ENCODE data around the gene PIEZO1. TPM values are rescaled to one million over a fixed set of nuclear protein-coding genes. Genes with fewer than 3 reads are reported as not detected.

PIEZO1 gene
- total RNA-seq, 2 donors from 2014 or later, result 156 to 202 TPM

DNA sequence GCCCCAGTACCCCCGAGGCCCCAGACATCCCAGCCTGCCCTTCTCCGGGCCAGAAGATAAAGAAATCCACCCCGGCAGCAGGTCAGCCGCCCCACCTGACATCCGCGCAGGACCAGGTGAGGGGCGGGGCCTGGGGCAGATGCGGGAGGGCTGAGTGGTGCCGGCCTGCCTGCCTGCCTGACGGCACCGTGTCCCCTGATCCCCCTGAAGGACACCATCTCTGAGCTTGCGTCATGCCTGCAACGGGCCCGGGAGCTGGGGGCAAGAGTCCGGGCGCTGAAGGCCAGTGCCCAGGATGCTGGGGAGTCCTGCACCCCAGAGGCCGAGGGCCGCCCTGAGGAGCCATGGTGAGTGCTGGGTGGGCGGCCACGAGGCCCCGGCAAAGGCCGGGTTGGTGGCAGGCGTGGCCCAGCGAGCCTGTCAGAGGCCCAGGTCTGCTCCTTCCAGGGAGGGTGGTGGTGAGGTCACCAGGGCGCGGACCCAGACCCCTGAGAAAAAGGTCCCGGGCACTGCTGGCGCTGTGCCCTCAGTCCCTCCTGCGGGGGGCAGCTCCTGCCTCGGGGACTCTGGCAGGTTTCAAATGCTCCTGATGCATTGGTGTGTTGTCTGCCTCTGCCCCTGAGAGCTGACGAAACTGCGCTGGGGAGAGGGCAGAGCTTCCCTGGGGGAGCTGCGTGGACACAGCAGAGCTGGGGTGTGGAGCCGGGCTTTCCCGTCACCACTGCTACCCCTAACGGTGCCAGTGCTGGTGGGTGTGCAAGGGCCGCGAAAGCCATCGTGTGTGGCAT lies 19.7 kb upstream of the PIEZO1 start:
- H3K4me1 ChIP-seq (replicated peaks), result peaks cover 5% of the 10 kb centered on the region
- H3K27ac ChIP-seq, result no peak overlapping the region
- no peaks in the 10 kb centered on the region for H3K36me3 ChIP-seq
- TF ChIP-seq POLR2A (IDR thresholded peaks at IDR 0.05) (no peak), POLR2AphosphoS5 (IDR thresholded peaks at IDR 0.05) (no peak)
- TF ChIP-seq, protein P1, sequence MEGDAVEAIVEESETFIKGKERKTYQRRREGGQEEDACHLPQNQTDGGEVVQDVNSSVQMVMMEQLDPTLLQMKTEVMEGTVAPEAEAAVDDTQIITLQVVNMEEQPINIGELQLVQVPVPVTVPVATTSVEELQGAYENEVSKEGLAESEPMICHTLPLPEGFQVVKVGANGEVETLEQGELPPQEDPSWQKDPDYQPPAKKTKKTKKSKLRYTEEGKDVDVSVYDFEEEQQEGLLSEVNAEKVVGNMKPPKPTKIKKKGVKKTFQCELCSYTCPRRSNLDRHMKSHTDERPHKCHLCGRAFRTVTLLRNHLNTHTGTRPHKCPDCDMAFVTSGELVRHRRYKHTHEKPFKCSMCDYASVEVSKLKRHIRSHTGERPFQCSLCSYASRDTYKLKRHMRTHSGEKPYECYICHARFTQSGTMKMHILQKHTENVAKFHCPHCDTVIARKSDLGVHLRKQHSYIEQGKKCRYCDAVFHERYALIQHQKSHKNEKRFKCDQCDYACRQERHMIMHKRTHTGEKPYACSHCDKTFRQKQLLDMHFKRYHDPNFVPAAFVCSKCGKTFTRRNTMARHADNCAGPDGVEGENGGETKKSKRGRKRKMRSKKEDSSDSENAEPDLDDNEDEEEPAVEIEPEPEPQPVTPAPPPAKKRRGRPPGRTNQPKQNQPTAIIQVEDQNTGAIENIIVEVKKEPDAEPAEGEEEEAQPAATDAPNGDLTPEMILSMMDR (IDR thresholded peaks at IDR 0.05), result no peak
- no peaks in the 10 kb centered on the region for H3K9me3 ChIP-seq
- 24% methylated on average over 34 of the region's 39 CpGs for WGBS
- no peaks in the 10 kb centered on the region for H3K27me3 ChIP-seq (replicated peaks; ENCODE audit: insufficient read depth)
- no peak overlapping the region for H3K4me3 ChIP-seq
- intact Hi-C loops (cut with DNase I), result no loop called here
- DNase-seq (ENCODE audit: low spot score), result no peak

DNA sequence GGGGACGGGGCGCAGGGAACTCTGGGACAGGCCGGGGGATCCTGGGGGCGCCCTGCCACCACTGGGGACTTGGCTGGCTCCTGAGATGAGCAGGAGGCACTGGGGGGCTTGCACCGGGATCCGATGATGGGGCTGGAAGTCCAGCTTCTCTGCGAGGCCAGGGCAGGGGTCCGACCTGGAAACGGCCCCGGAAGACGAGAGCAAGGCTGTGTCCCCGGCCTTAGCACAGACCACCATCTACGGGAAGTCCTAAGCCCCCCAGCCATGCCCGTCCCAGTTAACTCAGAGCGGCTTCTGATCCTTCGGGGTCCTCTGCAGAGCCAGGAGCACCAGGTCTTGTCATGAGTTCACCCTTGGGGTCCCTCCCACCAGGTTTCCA lies 19.1 kb upstream of the PIEZO1 start:
- WGBS, result 9% methylated on average over 12 of the region's 16 CpGs
- H3K36me3 ChIP-seq, result no peaks in the 10 kb centered on the region
- DNase-seq (ENCODE audit: low spot score), result no peak
- TF ChIP-seq, protein P1 (IDR thresholded peaks at IDR 0.05), result no peak
- TF ChIP-seq POLR2AphosphoS5 (IDR thresholded peaks at IDR 0.05) (no peak), POLR2A (IDR thresholded peaks at IDR 0.05) (no peak)
- no peaks in the 10 kb centered on the region for H3K27me3 ChIP-seq (replicated peaks; ENCODE audit: insufficient read depth)
- peak overlapping the region; percentile 52 to 63 for H3K4me3 ChIP-seq
- intact Hi-C loops (cut with DNase I), result no loop called here
- H3K4me1 ChIP-seq (replicated peaks), result peaks cover 5% of the 10 kb centered on the region
- no peak overlapping the region for H3K27ac ChIP-seq
- no peaks in the 10 kb centered on the region for H3K9me3 ChIP-seq

DNA sequence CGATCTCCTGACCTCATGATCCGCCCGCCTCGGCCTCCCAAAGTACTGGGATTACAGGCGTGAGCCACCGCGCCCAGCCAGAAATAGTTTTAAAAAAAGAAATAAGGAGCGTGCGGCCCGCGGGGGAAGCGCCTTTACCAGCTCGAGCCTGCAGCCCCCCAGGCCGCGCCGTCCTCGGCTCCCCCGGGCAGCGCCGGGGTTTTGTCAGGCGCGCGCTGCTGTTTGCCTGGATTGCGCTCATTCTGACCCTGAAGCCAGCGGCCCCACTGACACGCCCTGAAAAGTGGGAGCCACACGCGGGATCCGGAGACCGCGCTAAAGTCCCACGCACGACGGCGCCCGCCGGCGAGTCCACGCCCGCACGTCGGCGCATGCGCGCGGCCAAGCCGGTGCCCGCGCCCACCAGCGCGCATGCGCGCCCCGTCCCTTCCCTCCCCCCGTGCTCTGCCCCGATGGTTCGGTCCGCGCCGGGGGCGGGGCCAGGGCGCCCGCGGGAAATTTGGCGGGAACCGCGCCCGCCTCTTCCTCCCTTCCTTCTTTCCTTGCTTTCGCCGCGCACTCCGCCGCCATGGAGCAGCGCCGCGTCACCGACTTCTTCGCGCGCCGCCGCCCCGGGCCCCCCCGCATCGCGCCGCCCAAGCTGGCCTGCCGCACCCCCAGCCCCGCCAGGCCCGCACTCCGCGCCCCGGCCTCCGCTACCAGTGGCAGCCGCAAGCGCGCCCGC lies 18.4 kb upstream of the PIEZO1 start, which contains the start of gene CDT1:
Gene CDT1, plus strand, starts transcription at position 526 of the 724 bp plus-strand sequence. Its CDS starts 43 bp downstream, at position 569.
- Histone ChIP-seq H3K4me3 (peak within 1 kb of the TSS; percentile 52 to 63), H3K9me3 (no peaks in the 10 kb centered on the region), H3K27me3 (replicated peaks; ENCODE audit: insufficient read depth) (no peaks in the 10 kb centered on the region), H3K27ac (peak within 1 kb of the TSS; percentile 8 to 33), H3K4me1 (replicated peaks) (peaks cover 5% of the 10 kb centered on the region), H3K36me3 (no peaks in the 10 kb centered on the region)
- intact Hi-C loops (cut with DNase I), result no loop called here
- DNase-seq (ENCODE audit: low spot score), result peak; percentile 72
- TF ChIP-seq POLR2A (IDR thresholded peaks at IDR 0.05), result peak; percentile 60
- TF ChIP-seq, protein P1 (IDR thresholded peaks at IDR 0.05), result no peak
- TF ChIP-seq POLR2AphosphoS5 (IDR thresholded peaks at IDR 0.05), result peak; percentile 72
- 1% methylated on average over 94 of the region's 98 CpGs for WGBS

DNA sequence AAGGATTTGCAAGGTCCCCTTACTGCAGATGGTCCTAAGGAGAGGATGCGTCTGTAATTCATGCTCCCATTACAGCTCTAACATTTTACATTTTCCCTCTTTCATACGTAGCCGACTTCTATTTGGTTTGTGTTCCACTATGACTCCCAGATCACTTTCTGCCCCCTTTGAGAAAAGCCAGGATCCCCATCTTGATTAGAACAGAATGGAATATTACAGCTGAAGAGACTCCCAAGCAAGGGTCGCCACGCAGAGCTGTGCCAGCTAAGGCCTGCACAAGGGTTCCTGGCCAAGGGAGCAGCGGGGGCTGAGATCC lies 15.2 kb upstream of the PIEZO1 start:
- H3K4me3 ChIP-seq, result no peak overlapping the region
- WGBS, result 86% methylated on average over 6 of the region's 6 CpGs
- intact Hi-C loops (cut with DNase I), result no loop called here
- no peak overlapping the region for H3K27ac ChIP-seq
- no peaks in the 10 kb centered on the region for H3K27me3 ChIP-seq (replicated peaks; ENCODE audit: insufficient read depth)
- TF ChIP-seq POLR2A (IDR thresholded peaks at IDR 0.05) (no peak), POLR2AphosphoS5 (IDR thresholded peaks at IDR 0.05) (no peak)
- TF ChIP-seq, protein P1 (IDR thresholded peaks at IDR 0.05), result no peak
- H3K4me1 ChIP-seq (replicated peaks), result peaks cover 5% of the 10 kb centered on the region
- no peak for DNase-seq (ENCODE audit: low spot score)
- H3K9me3 ChIP-seq, result no peaks in the 10 kb centered on the region
- H3K36me3 ChIP-seq, result no peaks in the 10 kb centered on the region
